GM21723 (cell line): ENCODE measurements around the gene HSPA1A.
"Not testable (repeated sequence)": the region's sequence is repeated elsewhere in the genome, so short reads cannot be mapped to it uniquely, and the experiment has no call there.

Experiments
- ATAC-seq: cut with Tn5 transposase; IDR thresholded peaks from one replicate; pipeline ENCODE4 v1.9.1; 2021; ENCODE audit warnings: mild to moderate bottlenecking, moderate library complexity; ENCODE audit not compliant: unreplicated experiment

The HSPA1A gene

GRCh38 chr6:31831350-31832215, 16.2 kb downstream of the HSPA1A start:
- ATAC-seq = no peak

GRCh38 chr6:31834367-31835250, 19.3 kb downstream of the HSPA1A start:
- peak; percentile 40 for ATAC-seq

- no peak for ATAC-seq
These were observed 20.7 kb downstream of the HSPA1A start for GRCh38 chr6:31836047-31836473.

- ATAC-seq = no peak
These were observed 21.4 kb downstream of the HSPA1A start for GRCh38 chr6:31836474-31837368.

- no peak for ATAC-seq
These were observed 22.2 kb downstream of the HSPA1A start for GRCh38 chr6:31837369-31838113.

- ATAC-seq = not testable (repeated sequence)
These were observed 22.8 kb downstream of the HSPA1A start for GRCh38 chr6:31838114-31838553.

GRCh38 chr6:31838968-31839367, 23.6 kb downstream of the HSPA1A start:
- no peak for ATAC-seq

- ATAC-seq = not testable (repeated sequence)
These were observed 24.4 kb downstream of the HSPA1A start for GRCh38 chr6:31839779-31840126.

GRCh38 chr6:31842053-31842452, 26.7 kb downstream of the HSPA1A start:
- no peak for ATAC-seq

GRCh38 chr6:31844507-31844906, 29.2 kb downstream of the HSPA1A start:
- no peak for ATAC-seq

GRCh38 chr6:31847276-31847978, 32.1 kb downstream of the HSPA1A start:
- ATAC-seq = no peak

GRCh38 chr6:31850765-31851484, 35.6 kb downstream of the HSPA1A start:
- no peak for ATAC-seq

GRCh38 chr6:31851485-31851832, 36.1 kb downstream of the HSPA1A start:
- ATAC-seq = no peak

- not testable (repeated sequence) for ATAC-seq
These were observed 36.8 kb downstream of the HSPA1A start for GRCh38 chr6:31851980-31852718.

- not testable (repeated sequence) for ATAC-seq
These were observed 42.4 kb downstream of the HSPA1A start for GRCh38 chr6:31857774-31858173.

- no peak for ATAC-seq
These were observed 43.4 kb downstream of the HSPA1A start for GRCh38 chr6:31858707-31859106.

GRCh38 chr6:31859923-31860322, 44.6 kb downstream of the HSPA1A start:
- no peak for ATAC-seq

GRCh38 chr6:31860349-31860748, 45.0 kb downstream of the HSPA1A start:
- ATAC-seq = no peak
